ENCODE results near the gene STIM1.
"Not testable (repeated sequence)": the region's sequence is repeated elsewhere in the genome, so short reads cannot be mapped to it uniquely, and the experiment has no call there.

STIM1 gene

GRCh38 chr11:3856856-3857553 is 1.5 kb downstream of the STIM1 start:
- no peak for DNase-seq

GRCh38 chr11:3857628-3858027 is 2.2 kb downstream of the STIM1 start:
- no peak for DNase-seq

DNA sequence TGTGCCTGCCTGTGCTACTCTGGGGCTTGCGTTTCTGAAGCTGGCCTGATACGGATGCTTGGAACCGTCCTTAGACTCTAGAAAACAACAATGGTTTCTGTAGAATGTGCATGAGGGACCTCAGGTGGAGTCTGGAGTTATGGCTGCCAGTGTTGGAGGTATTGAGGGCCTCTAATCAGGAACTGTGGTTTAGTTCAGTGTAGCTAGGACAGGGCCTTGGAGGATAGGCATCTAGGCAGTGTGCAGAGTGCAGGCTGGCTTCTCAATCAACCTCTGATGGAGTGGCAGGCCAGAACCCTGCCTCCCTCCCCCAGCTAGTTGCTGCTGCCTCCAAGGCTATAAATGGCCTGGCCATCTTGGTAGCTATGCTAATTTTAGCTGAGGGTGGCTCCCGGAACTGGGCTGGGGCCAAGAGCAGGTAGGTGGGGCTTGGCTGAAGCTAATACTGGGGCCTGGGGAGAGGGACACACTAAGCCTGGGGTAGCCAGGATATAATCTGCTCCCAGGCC is 4.0 kb downstream of the STIM1 start:
- no peak for DNase-seq

- no peak for DNase-seq
Observed at GRCh38 chr11:3860375-3860774, 4.9 kb downstream of the STIM1 start.

GRCh38 chr11:3860898-3861393 is 5.5 kb downstream of the STIM1 start:
- DNase-seq = not testable (repeated sequence)

DNA sequence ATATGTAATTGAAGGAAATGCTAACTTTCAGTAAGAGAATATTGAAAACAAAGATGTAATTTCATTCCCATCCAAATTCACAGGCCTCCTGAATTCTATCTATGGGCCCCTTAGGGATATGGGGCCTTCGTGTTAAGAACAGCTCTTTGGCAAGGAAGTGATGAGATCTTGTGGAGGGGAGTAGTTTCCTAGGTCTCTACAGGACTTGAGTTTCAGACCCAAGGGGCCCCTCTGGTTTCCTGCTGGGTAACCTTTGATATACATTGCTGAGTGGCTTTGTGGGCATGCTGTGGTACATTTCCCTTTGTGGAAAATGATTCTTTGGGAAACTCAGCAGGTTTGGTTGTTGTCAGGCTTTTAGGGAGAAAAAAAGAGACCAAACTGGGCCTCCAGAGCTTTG is 6.2 kb downstream of the STIM1 start:
- DNase-seq = no peak

DNA sequence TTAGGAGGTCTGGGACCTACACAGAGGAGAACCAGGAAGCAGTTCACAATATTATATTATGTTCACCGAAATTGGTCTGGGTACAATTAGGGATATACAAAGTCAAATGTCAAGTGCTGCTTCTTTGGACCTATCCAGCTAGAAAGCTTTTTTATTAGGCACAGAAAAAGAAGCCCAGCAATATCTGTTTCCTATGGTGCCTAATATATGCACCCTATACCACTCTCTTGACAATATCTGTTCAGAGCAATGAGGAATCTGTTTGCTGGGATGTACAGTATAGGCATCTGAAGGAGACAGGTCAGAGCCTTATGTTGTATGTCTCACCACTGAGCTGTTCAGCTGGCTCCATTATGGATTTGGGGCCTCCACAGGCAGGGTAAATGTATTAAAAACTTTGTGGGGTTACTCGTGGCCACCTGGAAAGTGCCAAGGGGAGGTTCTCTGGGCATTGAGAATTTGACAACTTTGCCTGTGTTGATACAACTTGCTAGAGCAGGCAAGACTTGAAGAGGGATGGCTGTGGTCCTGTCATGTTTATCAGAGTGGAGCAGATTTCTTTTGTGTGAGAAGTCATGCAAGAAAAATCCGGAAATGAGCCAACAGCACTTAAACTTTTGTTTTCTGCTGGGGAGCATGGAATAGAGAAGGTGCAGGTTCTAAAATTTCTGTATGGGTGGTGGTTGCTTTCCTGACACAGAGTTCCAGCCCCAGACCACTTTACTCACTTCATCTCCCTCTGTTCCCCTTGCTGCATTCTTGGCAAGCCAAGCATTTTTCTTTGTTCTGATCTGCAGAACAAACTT is 10.1 kb downstream of the STIM1 start:
- no peak for DNase-seq

DNA sequence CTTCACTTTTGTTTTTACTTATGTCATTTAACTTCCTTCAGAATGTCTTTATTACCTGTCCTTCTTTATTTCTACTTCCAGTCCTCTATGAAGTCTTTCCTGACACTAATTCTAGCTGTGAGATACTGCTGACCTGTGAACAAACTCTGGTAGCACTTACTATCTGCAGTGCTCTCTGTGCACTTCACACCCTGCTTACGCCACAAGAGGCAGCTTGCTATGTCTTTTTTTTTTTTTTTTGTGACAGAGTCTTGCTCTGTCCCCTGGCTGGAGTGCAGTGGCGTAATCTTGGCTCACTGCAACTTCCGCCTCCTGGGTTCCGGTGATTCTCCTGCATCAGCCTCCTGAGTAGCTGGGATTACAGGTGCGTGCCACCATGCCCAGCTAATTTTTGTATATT is 10.7 kb downstream of the STIM1 start:
- DNase-seq = no peak

DNA sequence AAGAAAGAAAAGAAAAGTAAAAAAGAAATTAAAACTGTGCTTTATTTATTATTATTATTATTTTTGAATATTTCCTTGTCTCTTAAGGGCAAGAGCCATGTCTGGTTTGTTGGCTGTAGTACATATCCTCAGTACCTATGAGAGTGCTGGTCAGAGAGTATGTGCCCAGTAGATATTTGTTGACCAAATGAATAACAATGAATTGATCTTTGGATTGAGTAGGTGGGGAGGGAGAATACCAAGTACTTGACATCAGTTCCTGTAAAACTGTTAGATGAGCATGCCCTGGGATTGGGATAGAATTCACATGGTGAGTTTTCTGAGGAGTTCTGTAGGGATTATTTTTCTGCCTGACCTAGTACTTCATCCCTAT is 11.4 kb downstream of the STIM1 start:
- no peak for DNase-seq

DNA sequence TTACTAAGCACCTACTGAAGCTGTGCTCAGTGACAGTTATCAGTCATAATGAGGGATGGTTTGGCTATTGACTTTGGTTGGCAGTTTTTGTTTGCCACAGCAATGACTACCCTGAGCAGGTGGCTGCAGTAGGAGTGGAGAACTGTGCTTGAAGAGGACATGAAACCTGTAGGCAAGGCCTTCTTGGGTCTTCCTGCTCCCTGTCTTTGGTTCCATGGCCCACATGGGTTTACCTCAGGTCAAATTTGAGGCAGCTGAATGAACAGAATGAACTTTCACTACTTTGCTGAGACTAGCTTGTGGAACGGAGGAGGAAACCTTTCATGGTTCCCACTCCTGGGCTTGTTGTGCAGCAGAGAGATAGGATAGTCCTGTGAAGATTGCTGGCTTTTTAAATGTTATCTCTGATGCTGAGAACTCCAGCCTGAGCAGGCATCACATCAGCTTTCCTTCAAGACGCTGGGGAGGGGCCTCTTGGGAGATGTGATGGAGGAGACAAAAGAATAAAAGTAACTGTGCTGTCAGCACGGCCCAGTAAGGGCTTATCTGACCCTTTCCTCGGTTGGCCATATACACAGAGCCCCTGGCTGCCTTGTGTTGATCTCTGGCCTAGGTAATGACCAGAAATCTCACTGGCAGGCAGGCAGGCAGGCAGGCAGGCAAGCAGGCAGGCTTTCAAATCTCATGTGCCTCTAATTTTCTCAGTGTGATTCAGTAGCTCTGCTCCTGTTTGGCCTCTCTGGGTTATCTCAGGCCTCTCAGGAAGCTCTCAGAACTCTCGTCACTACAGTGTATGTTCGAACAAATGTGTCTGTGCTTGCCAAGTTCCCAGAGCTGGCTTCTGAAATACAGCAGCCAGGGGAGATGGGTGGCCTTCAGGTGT is 12.0 kb downstream of the STIM1 start:
- DNase-seq = no peak

DNA sequence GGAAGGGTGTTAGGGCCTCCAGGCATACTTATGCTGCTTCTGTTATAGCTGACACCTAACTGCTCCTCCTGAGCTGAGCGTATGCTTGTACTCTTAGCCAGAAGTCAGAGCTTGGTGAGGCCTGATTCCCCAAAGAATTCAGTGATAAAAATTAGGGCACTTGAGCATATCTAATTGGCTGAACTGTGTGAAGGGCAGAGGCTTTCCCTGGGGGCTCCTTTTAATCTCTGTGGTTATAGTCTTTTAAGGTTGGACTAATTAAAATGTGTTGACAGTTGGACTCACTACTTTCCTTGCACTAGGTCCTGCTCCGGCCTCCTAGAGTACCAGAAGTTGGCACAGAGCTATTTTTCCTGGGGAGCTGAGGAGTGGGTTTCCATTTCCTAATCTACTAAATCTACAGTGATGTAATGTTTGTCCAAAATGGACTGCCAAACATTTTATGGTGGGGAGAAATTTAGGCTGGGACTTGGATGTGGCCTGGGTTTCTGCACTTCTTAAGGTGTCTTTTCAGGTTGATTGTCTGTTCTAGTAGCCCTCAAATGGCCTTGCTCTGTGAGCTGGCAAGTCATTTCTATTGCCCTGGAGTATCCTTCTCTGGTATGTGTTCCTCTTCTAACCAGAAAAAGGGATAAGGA is 18.4 kb downstream of the STIM1 start:
- DNase-seq = no peak

- no peak for DNase-seq
Observed at GRCh38 chr11:3876613-3877012, 21.1 kb downstream of the STIM1 start.

DNA sequence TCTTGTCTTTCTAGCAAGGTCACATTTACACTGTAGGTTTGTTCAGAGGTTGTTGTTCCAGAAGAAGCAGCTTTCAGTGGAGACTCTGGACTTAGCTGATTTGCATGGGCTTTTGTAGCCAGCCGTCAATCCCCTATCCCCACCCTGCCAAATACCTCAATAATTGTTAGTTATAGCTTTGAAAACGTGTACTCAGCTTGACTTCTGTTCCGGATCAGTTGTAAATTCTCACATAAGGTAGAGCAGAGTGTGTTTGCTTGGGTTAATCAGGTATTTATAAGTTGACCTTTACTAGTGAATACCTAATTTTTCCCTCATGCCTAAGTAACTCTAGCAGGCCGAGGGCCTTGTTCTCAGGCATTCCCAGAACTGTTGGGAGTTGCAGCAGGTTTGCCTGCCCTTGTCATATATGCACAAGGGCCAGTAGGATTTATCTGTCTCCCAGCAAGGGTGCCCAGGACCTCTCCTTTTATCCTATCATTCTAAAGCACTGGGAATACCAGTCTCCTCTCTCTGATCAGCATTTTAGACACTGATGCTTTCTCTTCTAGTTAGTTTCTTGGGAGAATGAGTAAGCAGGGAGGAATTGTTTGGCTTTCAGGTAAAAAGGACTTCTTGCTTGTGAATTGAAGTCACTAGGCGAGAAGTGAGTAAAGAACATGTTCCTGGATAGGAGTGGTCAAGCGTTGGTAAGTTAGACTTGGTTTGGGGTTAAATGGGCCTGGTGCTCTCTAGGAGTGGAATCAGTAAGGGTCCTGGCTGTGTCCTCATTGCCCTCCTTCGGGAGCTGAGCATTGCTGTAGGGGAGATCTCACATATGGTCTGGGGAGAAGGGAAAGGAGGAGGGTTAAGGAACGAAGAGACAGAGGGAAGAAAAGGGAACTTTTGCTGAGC is 22.1 kb downstream of the STIM1 start:
- DNase-seq = no peak

DNA sequence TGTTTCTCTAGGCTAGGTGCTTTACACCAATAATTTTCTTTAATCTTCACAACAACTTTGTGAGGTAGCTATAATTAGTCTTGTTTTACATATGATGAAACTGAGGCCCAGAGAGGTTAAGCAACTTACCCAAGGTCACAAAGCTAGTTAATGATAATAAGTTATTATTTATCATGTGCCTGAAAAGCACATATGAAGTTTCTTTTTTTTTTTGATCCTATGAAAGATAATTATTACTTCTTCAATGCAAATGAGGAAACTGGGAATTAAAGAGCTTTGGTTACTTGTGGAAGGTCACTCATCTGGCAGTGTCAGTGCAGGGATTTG is 22.8 kb downstream of the STIM1 start:
- DNase-seq = no peak

- DNase-seq = no peak
Observed at GRCh38 chr11:3879216-3879966, 23.9 kb downstream of the STIM1 start.

GRCh38 chr11:3879967-3880542 is 24.6 kb downstream of the STIM1 start:
- DNase-seq = no peak

- no peak for DNase-seq
Observed at GRCh38 chr11:3880724-3881123, 25.3 kb downstream of the STIM1 start.

- no peak for DNase-seq
Observed at GRCh38 chr11:3882655-3883054, 27.2 kb downstream of the STIM1 start.

DNA sequence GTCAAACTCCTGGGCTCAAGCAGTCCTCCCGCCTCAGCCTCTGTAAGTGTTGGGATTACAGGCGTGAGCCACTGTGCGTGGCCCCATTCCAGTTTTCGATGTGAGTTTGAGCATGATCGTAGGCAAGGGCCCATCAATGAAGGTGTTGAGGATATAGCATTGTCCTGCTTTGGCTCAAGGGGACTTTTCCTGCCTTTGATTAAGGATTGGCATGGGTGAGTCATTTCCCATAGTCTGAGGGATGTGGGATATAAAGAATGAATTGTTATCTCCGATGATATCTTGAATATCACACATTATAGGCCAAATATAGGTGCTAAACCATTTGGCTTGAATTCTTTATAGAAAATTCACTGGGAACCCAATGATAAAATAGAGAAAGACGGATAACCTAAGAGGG is 30.4 kb downstream of the STIM1 start:
- DNase-seq = no peak

- DNase-seq = no peak
Observed at GRCh38 chr11:3886985-3887384, 31.5 kb downstream of the STIM1 start.

DNA sequence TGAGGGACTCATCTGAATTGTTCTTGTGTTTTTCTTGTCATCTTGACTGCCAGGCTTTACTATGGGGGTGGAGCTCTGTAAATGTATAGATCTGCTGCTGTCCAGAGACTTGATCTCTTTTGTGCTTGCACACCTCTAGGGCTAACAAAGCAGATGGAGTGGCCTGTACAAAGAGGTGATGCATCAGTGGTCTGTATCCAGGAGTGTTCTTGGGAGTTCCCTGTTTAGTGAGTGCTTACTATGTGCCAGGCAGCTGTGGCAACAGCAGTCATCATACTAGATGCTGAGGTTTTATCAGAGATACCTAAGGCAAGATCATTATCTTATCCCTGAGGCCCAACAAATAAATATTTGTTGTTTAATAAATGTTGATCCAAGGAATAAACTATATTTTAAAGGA is 33.4 kb downstream of the STIM1 start:
- no peak for DNase-seq

Measured in NK-92 treated with Interleukin-12 subunit alpha and Interleukin-12 subunit beta, amount 100 ng/mL, for 24 hours (cell line).